Neural progenitor cell (in vitro differentiated cells): ENCODE results near the gene ZNF174.

Experiments
- EZH2phosphoT487 ChIP-seq: fragments of 200-600 bp; sonication (generic); IDR thresholded peaks from 2 replicates; pipeline ENCODE4 v1.6.1; 2017; ENCODE audit warnings: antibody characterized with exemption
- TF ChIP-seq, protein P1 (sequence below): fragments of 200-600 bp; sonication (generic); IDR thresholded peaks from 2 replicates; pipeline ENCODE4 v1.5.1; 2017; ENCODE audit warnings: antibody characterized with exemption, mild to moderate bottlenecking

DNA sequence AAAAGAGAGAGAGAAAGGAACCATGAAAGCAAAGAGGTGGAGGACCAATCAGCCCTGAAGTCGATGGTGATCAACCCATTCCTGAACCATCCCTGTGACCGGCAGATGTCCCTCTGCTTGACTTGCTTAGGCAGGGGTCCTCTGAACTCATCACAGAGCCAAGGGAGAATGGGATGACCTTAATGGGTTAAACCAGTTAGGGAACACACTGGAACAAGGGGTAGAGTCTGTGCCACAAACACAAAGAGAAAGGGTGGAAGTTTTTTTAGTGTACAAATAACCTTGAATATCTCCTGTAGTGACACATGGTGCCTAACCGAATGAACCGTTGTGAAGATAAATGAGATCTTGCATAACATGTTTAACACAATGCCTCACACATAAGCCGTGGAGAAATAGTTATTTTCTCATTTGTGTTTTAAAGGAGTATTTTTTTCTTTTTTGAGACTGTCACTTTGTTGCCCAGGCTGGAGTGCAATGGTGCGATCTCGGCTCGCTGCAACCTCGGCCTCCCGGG, 53.7 kb downstream of the ZNF174 start:
- TF ChIP-seq, protein P1, sequence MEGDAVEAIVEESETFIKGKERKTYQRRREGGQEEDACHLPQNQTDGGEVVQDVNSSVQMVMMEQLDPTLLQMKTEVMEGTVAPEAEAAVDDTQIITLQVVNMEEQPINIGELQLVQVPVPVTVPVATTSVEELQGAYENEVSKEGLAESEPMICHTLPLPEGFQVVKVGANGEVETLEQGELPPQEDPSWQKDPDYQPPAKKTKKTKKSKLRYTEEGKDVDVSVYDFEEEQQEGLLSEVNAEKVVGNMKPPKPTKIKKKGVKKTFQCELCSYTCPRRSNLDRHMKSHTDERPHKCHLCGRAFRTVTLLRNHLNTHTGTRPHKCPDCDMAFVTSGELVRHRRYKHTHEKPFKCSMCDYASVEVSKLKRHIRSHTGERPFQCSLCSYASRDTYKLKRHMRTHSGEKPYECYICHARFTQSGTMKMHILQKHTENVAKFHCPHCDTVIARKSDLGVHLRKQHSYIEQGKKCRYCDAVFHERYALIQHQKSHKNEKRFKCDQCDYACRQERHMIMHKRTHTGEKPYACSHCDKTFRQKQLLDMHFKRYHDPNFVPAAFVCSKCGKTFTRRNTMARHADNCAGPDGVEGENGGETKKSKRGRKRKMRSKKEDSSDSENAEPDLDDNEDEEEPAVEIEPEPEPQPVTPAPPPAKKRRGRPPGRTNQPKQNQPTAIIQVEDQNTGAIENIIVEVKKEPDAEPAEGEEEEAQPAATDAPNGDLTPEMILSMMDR = no peak
- no peak for TF ChIP-seq EZH2phosphoT487
